B cell (primary cell): Measurements from ENCODE around the gene KIR2DL4. TPM values are rescaled to one million over a fixed set of nuclear protein-coding genes. Genes with fewer than 3 reads are reported as not detected.

Source experiments
- ATAC-seq: fragments of 200-7000 bp; cut with Tn5 transposase; one replicate; pipeline ENCODE4 v1.10.0; 2021; ENCODE audit warnings: low read depth, mild to moderate bottlenecking, moderate number of reproducible peaks, moderate library complexity
- CTCF ChIA-PET: fragments of 350-600 bp; sonication (Branson Sonifier 250); formaldehyde crosslinking; loops from one replicate; lab custom pipeline; 2021; ENCODE audit warnings: antibody characterized with exemption, inconsistent platforms; lab: Charles Lee
- POLR2A ChIA-PET: fragments of 350-600 bp; sonication (Branson Sonifier 250); formaldehyde crosslinking; loops from one replicate; lab custom pipeline; 2021; ENCODE audit warnings: antibody characterized with exemption; lab: Charles Lee
- DNase-seq: peaks from one replicate; pipeline ENCODE4 v3.0.0; 2013
- H2AFZ ChIP-seq: 2 replicates; pipeline ENCODE4 v1.6.1; 2012; ENCODE audit warnings: mild to moderate bottlenecking, low read depth, low read length; ENCODE audit not compliant: insufficient read depth, poor library complexity, severe bottlenecking
- H3K27ac ChIP-seq, 2 donors: 1 replicate in 1 of 2; 2 replicates in 1 of 2; pipeline ENCODE4 v1.5.1; 2012 to 2013; ENCODE audit warnings: low read length in 2 of 2, mild to moderate bottlenecking in 2 of 2, moderate library complexity in 1 of 2
- H3K27me3 ChIP-seq, 4 experiments: fragments of 200-600 bp in 1 of 4; sonication (generic) in 1 of 4; replicated peaks in 1 of 4; 1 replicate in 2 of 4; 2 replicates in 2 of 4; pipeline versions ENCODE4 v1.6.1 to v1.7.0; 2013 to 2016; ENCODE audit warnings: low read length in 3 of 4, mild to moderate bottlenecking in 2 of 4, mixed read lengths in 1 of 4, moderate library complexity in 1 of 4; ENCODE audit not compliant: insufficient read depth in 4 of 4, control insufficient read depth in 3 of 4; ENCODE audit errors: control extremely low read depth in 1 of 4
- H3K36me3 ChIP-seq, 2 experiments: replicated peaks in 1 of 2; 1 replicate in 1 of 2; 2 replicates in 1 of 2; pipeline versions ENCODE4 v1.6.1 to v1.7.1; 2013; ENCODE audit warnings: low read length in 1 of 2; ENCODE audit not compliant: insufficient read depth in 2 of 2, control insufficient read depth in 1 of 2; ENCODE audit errors: control extremely low read depth in 1 of 2, extremely low read depth in 1 of 2
- H3K4me1 ChIP-seq, 2 donors: fragments of 200-600 bp in 1 of 2; sonication (generic) in 1 of 2; 1 replicate in 1 of 2; 2 replicates in 1 of 2; pipeline versions ENCODE4 v1.5.1 to v1.6.1; 2013 to 2017; ENCODE audit warnings: low read length in 2 of 2; ENCODE audit not compliant: control insufficient read depth in 2 of 2, insufficient read depth in 2 of 2
- H3K4me2 ChIP-seq: replicated peaks from 2 replicates; pipeline ENCODE3; 2012; ENCODE audit warnings: mild to moderate bottlenecking, low read depth, low read length; ENCODE audit not compliant: poor library complexity, severe bottlenecking
- H3K4me3 ChIP-seq, 5 experiments: fragments of 200-600 bp in 1 of 5; sonication (generic) in 1 of 5; 1 replicate in 3 of 5; 2 replicates in 2 of 5; pipeline versions ENCODE4 v1.5.1 to v1.7.0; 2011 to 2016; ENCODE audit warnings: low read length in 4 of 5, mild to moderate bottlenecking in 4 of 5, low read depth in 2 of 5, control low read depth in 1 of 5, moderate library complexity in 1 of 5; ENCODE audit not compliant: insufficient read depth in 1 of 5; ENCODE audit errors: control extremely low read depth in 1 of 5, extremely low read depth in 1 of 5
- H3K79me2 ChIP-seq: fragments of 200-600 bp; sonication (generic); one replicate; pipeline ENCODE4 v1.6.0; 2016; ENCODE audit warnings: low read length; ENCODE audit not compliant: control insufficient read depth, insufficient read depth
- H3K9ac ChIP-seq: fragments of 200-600 bp; sonication (generic); 2 replicates; pipeline ENCODE4 v1.6.1; 2017; ENCODE audit warnings: mild to moderate bottlenecking, low read length, moderate library complexity
- H3K9me3 ChIP-seq, 3 donors: one replicate each; pipeline versions ENCODE4 v1.6.1 to v1.7.1; 2013; ENCODE audit warnings: low read length in 2 of 3; ENCODE audit not compliant: control insufficient read depth in 2 of 3, insufficient read depth in 1 of 3; ENCODE audit errors: control extremely low read depth in 1 of 3
- H4K20me1 ChIP-seq: 2 replicates; pipeline ENCODE4 v1.6.0; 2012; ENCODE audit warnings: mild to moderate bottlenecking, low read length; ENCODE audit not compliant: insufficient read depth, control insufficient read depth, poor library complexity, severe bottlenecking
- H3K27ac Mint-ChIP-seq: one replicate; pipeline ENCODE4 v1.8.0; 2021; ENCODE audit warnings: mixed read lengths
- H3K27me3 Mint-ChIP-seq: one replicate; pipeline ENCODE4 v1.8.0; 2021; ENCODE audit warnings: mixed read lengths
- H3K4me1 Mint-ChIP-seq: one replicate; pipeline ENCODE4 v1.8.0; 2021; ENCODE audit warnings: mixed read lengths
- H3K4me3 Mint-ChIP-seq: one replicate; pipeline ENCODE4 v1.8.0; 2021; ENCODE audit warnings: mixed read lengths
- H3K9me3 Mint-ChIP-seq: one replicate; pipeline ENCODE4 v1.8.0; 2022; ENCODE audit warnings: mixed read lengths; ENCODE audit not compliant: insufficient read depth
- CTCF ChIP-seq: fragments of 200-600 bp; IDR thresholded peaks from one replicate; pipeline ENCODE4 v1.8.0; 2022; ENCODE audit warnings: antibody characterized with exemption, mild to moderate bottlenecking
- EZH2 ChIP-seq: IDR thresholded peaks from 2 replicates; pipeline ENCODE4 v1.6.1; 2012; ENCODE audit warnings: borderline replicate concordance, low read depth, mild to moderate bottlenecking, moderate library complexity, low read length; ENCODE audit not compliant: insufficient read depth, poor library complexity, severe bottlenecking
- WGBS: methylation state at CpG from one replicate; pipeline ENCODE4 v1.1.5; 2013; ENCODE audit warnings: missing lambda C conversion rate; ENCODE audit not compliant: insufficient coverage; 5-methylcytosine and 5-hydroxymethylcytosine counted together
- intact Hi-C: fragments of 100-400 bp; cut with micrococcal nuclease; formaldehyde crosslinking; loops from one replicate; pipeline ENCODE4 v1.10.0; 2022
- polyA plus RNA-seq: library from polyadenylated mRNA; depleted of rRNA; stranded (reverse); fragments of >200 nt; gene quantifications from 2 replicates; pipeline ENCODE4 v1.2.3, GENCODE V29; 2012
- total RNA-seq, 2 donors: library from RNA; stranded (reverse); fragments of 120-200 nt in 1 of 2; gene quantifications; 1 replicate in 1 of 2; 2 replicates in 1 of 2; pipeline versions ENCODE4 v1.2.3 to v1.2.4, GENCODE V29; 2013 to 2022

The KIR2DL4 gene
- total and polyA plus RNA-seq, 2 donors (not counting 1 experiment from before 2014, with no cell fraction given): not detected

- Histone ChIP-seq H3K4me2 (no peak overlapping the region), H3K4me3 (no peak overlapping the region), H4K20me1 (no peaks in the 10 kb centered on the region), H3K27me3 (no peaks in the 10 kb centered on the region), H3K36me3 (no peaks in the 10 kb centered on the region), H3K9me3 (no peaks in the 10 kb centered on the region), H3K4me1 (peaks cover 3 to 5% of the 10 kb centered on the region in 2 donors), H2AFZ (no peak overlapping the region), H3K27ac (no peak overlapping the region), H3K9ac (no peak overlapping the region), H3K79me2 (no peaks in the 10 kb centered on the region)
- Mint-ChIP-seq H3K4me3 (no peak overlapping the region), H3K27me3 (peaks cover 18% of the 10 kb centered on the region), H3K27ac (no peak overlapping the region), H3K4me1 (peaks cover 12% of the 10 kb centered on the region), H3K9me3 (no peaks in the 10 kb centered on the region)
- ChIA-PET CTCF (interaction anchor here (0.6 kb wide), 1 partner anchor 732 kb away, joined by 3 read pairs; no protein-coding TSS in a partner anchor), POLR2A (no interaction called here)
- ATAC-seq (no peak), DNase-seq (no peak)
- 84% methylated on average over 4 of the region's 5 CpGs for WGBS
- intact Hi-C loops: no loop called here
- TF ChIP-seq CTCF (no peak), EZH2 (no peak)
These were observed 12.7 kb upstream of the KIR2DL4 start for GRCh38 chr19:54790711-54791110.

GRCh38 chr19:54791476-54791875 lies 11.9 kb upstream of the KIR2DL4 start:
- WGBS: 97% methylated on average over 5 of the region's 6 CpGs
- no peak overlapping the region for H3K4me3 ChIP-seq
- H3K9ac ChIP-seq: no peak overlapping the region
- TF ChIP-seq EZH2 (no peak), CTCF (no peak)
- H3K4me2 ChIP-seq: no peak overlapping the region
- H3K27ac ChIP-seq: no peak overlapping the region
- POLR2A ChIA-PET: no interaction called here
- no peak overlapping the region for H2AFZ ChIP-seq
- H3K36me3 ChIP-seq: no peaks in the 10 kb centered on the region
- CTCF ChIA-PET: no interaction called here
- intact Hi-C loops: no loop called here
- H3K27me3 ChIP-seq: no peaks in the 10 kb centered on the region
- no peaks in the 10 kb centered on the region for H3K79me2 ChIP-seq
- ATAC-seq (no peak), DNase-seq (no peak)
- H3K9me3 ChIP-seq: no peaks in the 10 kb centered on the region
- H3K4me1 ChIP-seq: peaks cover 3 to 5% of the 10 kb centered on the region in 2 donors
- Mint-ChIP-seq H3K27me3 (peaks cover 12% of the 10 kb centered on the region), H3K4me3 (no peak overlapping the region), H3K27ac (no peak overlapping the region), H3K9me3 (no peaks in the 10 kb centered on the region), H3K4me1 (peaks cover 15% of the 10 kb centered on the region)
- no peaks in the 10 kb centered on the region for H4K20me1 ChIP-seq
